H4 (cell line): ENCODE results near the gene GADD45G. TPM values are rescaled to one million over a fixed set of nuclear protein-coding genes. Genes with fewer than 3 reads are reported as not detected.

Experiments used
- DNase-seq: peaks from one replicate; pipeline ENCODE4 v3.0.0-alpha.2; 2015; ENCODE audit warnings: low spot score
- total RNA-seq: library from RNA; depleted of rRNA; stranded (reverse); fragments of >200 nt; shearing (Covaris generic); gene quantifications from 2 replicates; pipeline ENCODE4 v1.2.3, GENCODE V29; 2014; rRNA removed

GADD45G gene
- total RNA-seq, result 0.52 and 1.3 TPM in 2 replicates

GRCh38 chr9:89604729-89605464 is at the start of gene GADD45G:
GADD45G (plus strand) TSS chr9:89605012; CDS start chr9:89605122, 110 bp downstream.
- peak; percentile 82 for DNase-seq

- DNase-seq, result no peak
These were observed 49.8 kb upstream of the GADD45G start for GRCh38 chr9:89555036-89555415.

GRCh38 chr9:89555451-89556375 is 49.1 kb upstream of the GADD45G start:
- DNase-seq, result no peak

- DNase-seq, result no peak
These were observed 46.5 kb upstream of the GADD45G start for GRCh38 chr9:89558196-89558899.

- DNase-seq, result no peak
These were observed 45.9 kb upstream of the GADD45G start for GRCh38 chr9:89558948-89559347.

- no peak for DNase-seq
These were observed 42.5 kb upstream of the GADD45G start for GRCh38 chr9:89562186-89562814.

GRCh38 chr9:89563571-89564345 is 41.1 kb upstream of the GADD45G start:
- DNase-seq, result no peak

- DNase-seq, result peak; percentile 52
These were observed 40.4 kb upstream of the GADD45G start for GRCh38 chr9:89564346-89564878.

- no peak for DNase-seq
These were observed 37.2 kb upstream of the GADD45G start for GRCh38 chr9:89567649-89568048.

- DNase-seq, result no peak
These were observed 30.5 kb upstream of the GADD45G start for GRCh38 chr9:89574309-89574708.

GRCh38 chr9:89576404-89576839 is 28.4 kb upstream of the GADD45G start:
- DNase-seq, result peak; percentile 57

GRCh38 chr9:89577363-89577762 is 27.4 kb upstream of the GADD45G start:
- DNase-seq, result no peak

GRCh38 chr9:89579741-89580385 is 24.9 kb upstream of the GADD45G start:
- DNase-seq, result no peak

GRCh38 chr9:89586311-89586710 is 18.5 kb upstream of the GADD45G start:
- no peak for DNase-seq

- DNase-seq, result no peak
These were observed 16.4 kb upstream of the GADD45G start for GRCh38 chr9:89588271-89588879.

GRCh38 chr9:89590415-89590814 is 14.4 kb upstream of the GADD45G start:
- DNase-seq, result no peak

GRCh38 chr9:89591274-89592212 is 13.3 kb upstream of the GADD45G start:
- no peak for DNase-seq

GRCh38 chr9:89592213-89592815 is 12.5 kb upstream of the GADD45G start:
- no peak for DNase-seq
